ENCODE results near the gene CDC25C.
A peak's percentile ranks its signal among the peaks of the same experiment; 100 is the strongest.

Gene CDC25C

DNA sequence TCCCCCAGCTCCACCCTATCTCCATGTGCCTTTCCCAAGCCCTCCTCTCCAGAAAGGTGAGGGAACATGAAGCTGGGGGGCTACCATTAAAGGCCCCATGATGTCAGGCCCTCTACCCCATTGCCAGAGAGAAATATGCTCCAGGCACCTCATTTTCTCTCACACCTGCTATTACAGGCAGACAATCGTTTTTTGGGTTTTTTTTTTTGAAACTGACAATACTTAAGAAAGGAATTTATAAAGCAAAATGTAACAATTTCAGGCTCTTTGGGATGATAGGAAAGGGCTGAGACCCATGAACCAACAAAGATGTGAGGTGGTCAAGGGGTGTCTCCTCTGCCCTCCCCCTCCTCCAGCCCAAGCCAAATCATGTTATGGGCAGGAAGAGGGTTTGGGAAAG is 55.7 kb downstream of the CDC25C start:
- Histone ChIP-seq H3K4me1 (ENCODE audit: low read length) (0 out of 2 replicates have a peak, but pooled peaks cover 4% of the 10 kb centered on the region), H3K36me3 (replicated peaks; ENCODE audit: low read depth, low read length) (no peaks in the 10 kb centered on the region), H3K9ac (ENCODE audit: low read length) (no peak overlapping the region), H3K9me3 (ENCODE audit: insufficient read depth, low read length) (no peaks in the 10 kb centered on the region), H3K27me3 (ENCODE audit: low read depth, low read length) (no peaks in the 10 kb centered on the region), H3K79me2 (ENCODE audit: low read length) (no peaks in the 10 kb centered on the region), H4K20me1 (ENCODE audit: insufficient read depth, low read length) (no peaks in the 10 kb centered on the region), H3K4me2 (ENCODE audit: low read length) (no peak overlapping the region), H3K27ac (ENCODE audit: low read length) (no peak overlapping the region), H3K4me3 (ENCODE audit: low read length) (no peak overlapping the region), H2AFZ (ENCODE audit: low read depth, low read length) (no peak overlapping the region)
- TF ChIP-seq, protein P1, sequence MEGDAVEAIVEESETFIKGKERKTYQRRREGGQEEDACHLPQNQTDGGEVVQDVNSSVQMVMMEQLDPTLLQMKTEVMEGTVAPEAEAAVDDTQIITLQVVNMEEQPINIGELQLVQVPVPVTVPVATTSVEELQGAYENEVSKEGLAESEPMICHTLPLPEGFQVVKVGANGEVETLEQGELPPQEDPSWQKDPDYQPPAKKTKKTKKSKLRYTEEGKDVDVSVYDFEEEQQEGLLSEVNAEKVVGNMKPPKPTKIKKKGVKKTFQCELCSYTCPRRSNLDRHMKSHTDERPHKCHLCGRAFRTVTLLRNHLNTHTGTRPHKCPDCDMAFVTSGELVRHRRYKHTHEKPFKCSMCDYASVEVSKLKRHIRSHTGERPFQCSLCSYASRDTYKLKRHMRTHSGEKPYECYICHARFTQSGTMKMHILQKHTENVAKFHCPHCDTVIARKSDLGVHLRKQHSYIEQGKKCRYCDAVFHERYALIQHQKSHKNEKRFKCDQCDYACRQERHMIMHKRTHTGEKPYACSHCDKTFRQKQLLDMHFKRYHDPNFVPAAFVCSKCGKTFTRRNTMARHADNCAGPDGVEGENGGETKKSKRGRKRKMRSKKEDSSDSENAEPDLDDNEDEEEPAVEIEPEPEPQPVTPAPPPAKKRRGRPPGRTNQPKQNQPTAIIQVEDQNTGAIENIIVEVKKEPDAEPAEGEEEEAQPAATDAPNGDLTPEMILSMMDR (IDR thresholded peaks at IDR 0.05; ENCODE audit: low read depth, low read length): no peak
- no peak for TF ChIP-seq EZH2phosphoT487 (IDR thresholded peaks at IDR 0.05; ENCODE audit: low read depth)

GRCh38 chr5:138275379-138275782 is 56.2 kb downstream of the CDC25C start:
- Histone ChIP-seq H3K36me3 (replicated peaks; ENCODE audit: low read depth, low read length) (no peaks in the 10 kb centered on the region), H4K20me1 (ENCODE audit: insufficient read depth, low read length) (no peaks in the 10 kb centered on the region), H3K9me3 (ENCODE audit: insufficient read depth, low read length) (no peaks in the 10 kb centered on the region), H3K79me2 (ENCODE audit: low read length) (no peaks in the 10 kb centered on the region), H3K4me3 (ENCODE audit: low read length) (no peak overlapping the region), H3K27ac (ENCODE audit: low read length) (no peak overlapping the region), H3K4me1 (ENCODE audit: low read length) (0 out of 2 replicates have a peak, but pooled peaks cover 4% of the 10 kb centered on the region), H3K9ac (ENCODE audit: low read length) (no peak overlapping the region), H2AFZ (ENCODE audit: low read depth, low read length) (no peak overlapping the region), H3K27me3 (ENCODE audit: low read depth, low read length) (no peaks in the 10 kb centered on the region), H3K4me2 (ENCODE audit: low read length) (no peak overlapping the region)
- no peak for TF ChIP-seq EZH2phosphoT487 (IDR thresholded peaks at IDR 0.05; ENCODE audit: low read depth)
- TF ChIP-seq, protein P1 (IDR thresholded peaks at IDR 0.05; ENCODE audit: low read depth, low read length): no peak

- 0 out of 2 replicates have a peak, but pooled peaks cover 4% of the 10 kb centered on the region for H3K4me1 ChIP-seq (ENCODE audit: low read length)
- H3K36me3 ChIP-seq (replicated peaks; ENCODE audit: low read depth, low read length): no peaks in the 10 kb centered on the region
- H3K4me3 ChIP-seq (ENCODE audit: low read length): peak within 1 kb of the TSS; percentile 80
- H3K9ac ChIP-seq (ENCODE audit: low read length): peak within 1 kb of the TSS; percentile 59
- no peaks in the 10 kb centered on the region for H3K27me3 ChIP-seq (ENCODE audit: low read depth, low read length)
- no peak for TF ChIP-seq EZH2phosphoT487 (IDR thresholded peaks at IDR 0.05; ENCODE audit: low read depth)
- TF ChIP-seq, protein P1 (IDR thresholded peaks at IDR 0.05; ENCODE audit: low read depth, low read length): no peak
- H3K4me2 ChIP-seq (ENCODE audit: low read length): peak within 1 kb of the TSS; percentile 89
- no peaks in the 10 kb centered on the region for H3K9me3 ChIP-seq (ENCODE audit: insufficient read depth, low read length)
- H4K20me1 ChIP-seq (ENCODE audit: insufficient read depth, low read length): no peaks in the 10 kb centered on the region
- no peak within 1 kb of the TSS for H3K27ac ChIP-seq (ENCODE audit: low read length)
- no peaks in the 10 kb centered on the region for H3K79me2 ChIP-seq (ENCODE audit: low read length)
- H2AFZ ChIP-seq (ENCODE audit: low read depth, low read length): peak within 1 kb of the TSS; percentile 62; the same call in 1 of the 2 replicates
Measured at GRCh38 chr5:138274189-138274853, 57.3 kb downstream of the CDC25C start, which contains the start of gene GFRA3. GFRA3 (minus strand) TSS chr5:138274621; CDS start chr5:138274424, 197 bp downstream.

GRCh38 chr5:138273834-138274188 is 57.8 kb downstream of the CDC25C start:
- Histone ChIP-seq H3K4me1 (ENCODE audit: low read length) (0 out of 2 replicates have a peak, but pooled peaks cover 4% of the 10 kb centered on the region), H3K9me3 (ENCODE audit: insufficient read depth, low read length) (no peaks in the 10 kb centered on the region), H4K20me1 (ENCODE audit: insufficient read depth, low read length) (no peaks in the 10 kb centered on the region), H3K9ac (ENCODE audit: low read length) (peak overlapping the region; percentile 59), H3K27me3 (ENCODE audit: low read depth, low read length) (no peaks in the 10 kb centered on the region), H2AFZ (ENCODE audit: low read depth, low read length) (peak overlapping the region; percentile 62; the same call in 1 of the 2 replicates), H3K4me2 (ENCODE audit: low read length) (peak overlapping the region; percentile 89), H3K27ac (ENCODE audit: low read length) (no peak overlapping the region), H3K79me2 (ENCODE audit: low read length) (no peaks in the 10 kb centered on the region), H3K4me3 (ENCODE audit: low read length) (peak overlapping the region; percentile 80), H3K36me3 (replicated peaks; ENCODE audit: low read depth, low read length) (no peaks in the 10 kb centered on the region)
- no peak for TF ChIP-seq EZH2phosphoT487 (IDR thresholded peaks at IDR 0.05; ENCODE audit: low read depth)
- TF ChIP-seq, protein P1 (IDR thresholded peaks at IDR 0.05; ENCODE audit: low read depth, low read length): no peak

All from OCI-LY3 (cell line).